ENCODE results near the gene GPR150.
"Not testable (repeated sequence)": the region's sequence is repeated elsewhere in the genome, so short reads cannot be mapped to it uniquely, and the experiment has no call there.

The GPR150 gene

GRCh38 chr5:95626701-95627100 lies 6.8 kb downstream of the GPR150 start:
- no peak for DNase-seq

GRCh38 chr5:95627971-95628810 lies 8.3 kb downstream of the GPR150 start:
- no peak for DNase-seq

GRCh38 chr5:95628933-95629332 lies 9.0 kb downstream of the GPR150 start:
- no peak for DNase-seq

GRCh38 chr5:95630394-95630917 lies 10.6 kb downstream of the GPR150 start:
- DNase-seq = no peak

GRCh38 chr5:95631255-95631958 lies 11.5 kb downstream of the GPR150 start:
- DNase-seq = no peak

GRCh38 chr5:95631991-95632675 lies 12.2 kb downstream of the GPR150 start:
- no peak for DNase-seq

- DNase-seq = not testable (repeated sequence)
Observed at GRCh38 chr5:95632942-95633341, 13.1 kb downstream of the GPR150 start.

GRCh38 chr5:95633671-95634070 lies 13.8 kb downstream of the GPR150 start:
- no peak for DNase-seq

- DNase-seq = no peak
Observed at GRCh38 chr5:95634081-95634480, 14.2 kb downstream of the GPR150 start.

- no peak for DNase-seq
Observed at GRCh38 chr5:95638632-95639031, 18.7 kb downstream of the GPR150 start.

GRCh38 chr5:95641741-95642220 lies 21.9 kb downstream of the GPR150 start:
- DNase-seq = no peak

- no peak for DNase-seq
Observed at GRCh38 chr5:95643152-95643551, 23.3 kb downstream of the GPR150 start.

GRCh38 chr5:95644351-95645042 lies 24.6 kb downstream of the GPR150 start:
- peak; percentile 61 for DNase-seq

GRCh38 chr5:95646226-95646568 lies 26.3 kb downstream of the GPR150 start:
- not testable (repeated sequence) for DNase-seq

GRCh38 chr5:95646569-95647431 lies 26.9 kb downstream of the GPR150 start, which contains the start of gene RFESD:
TSS of gene RFESD (plus strand) at chr5:95646777. CDS start at chr5:95652272, 5,495 bp downstream.
- DNase-seq = peak; percentile 97

- no peak for DNase-seq
Observed at GRCh38 chr5:95647886-95648860, 28.3 kb downstream of the GPR150 start.

GRCh38 chr5:95649274-95649673 lies 29.4 kb downstream of the GPR150 start:
- no peak for DNase-seq

- DNase-seq = no peak
Observed at GRCh38 chr5:95649842-95650620, 30.1 kb downstream of the GPR150 start.

GRCh38 chr5:95652849-95653248 lies 33.0 kb downstream of the GPR150 start:
- DNase-seq = no peak
